HG02943 (cell line): ENCODE measurements around the gene TRAF7.
"Not testable (repeated sequence)": the region's sequence is repeated elsewhere in the genome, so short reads cannot be mapped to it uniquely, and the experiment has no call there.

ENCODE experiments used
- ATAC-seq: cut with Tn5 transposase; IDR thresholded peaks from one replicate; pipeline ENCODE4 v1.9.1; 2021; ENCODE audit warnings: mild to moderate bottlenecking, low read depth, moderate library complexity; ENCODE audit not compliant: unreplicated experiment

Gene TRAF7

DNA sequence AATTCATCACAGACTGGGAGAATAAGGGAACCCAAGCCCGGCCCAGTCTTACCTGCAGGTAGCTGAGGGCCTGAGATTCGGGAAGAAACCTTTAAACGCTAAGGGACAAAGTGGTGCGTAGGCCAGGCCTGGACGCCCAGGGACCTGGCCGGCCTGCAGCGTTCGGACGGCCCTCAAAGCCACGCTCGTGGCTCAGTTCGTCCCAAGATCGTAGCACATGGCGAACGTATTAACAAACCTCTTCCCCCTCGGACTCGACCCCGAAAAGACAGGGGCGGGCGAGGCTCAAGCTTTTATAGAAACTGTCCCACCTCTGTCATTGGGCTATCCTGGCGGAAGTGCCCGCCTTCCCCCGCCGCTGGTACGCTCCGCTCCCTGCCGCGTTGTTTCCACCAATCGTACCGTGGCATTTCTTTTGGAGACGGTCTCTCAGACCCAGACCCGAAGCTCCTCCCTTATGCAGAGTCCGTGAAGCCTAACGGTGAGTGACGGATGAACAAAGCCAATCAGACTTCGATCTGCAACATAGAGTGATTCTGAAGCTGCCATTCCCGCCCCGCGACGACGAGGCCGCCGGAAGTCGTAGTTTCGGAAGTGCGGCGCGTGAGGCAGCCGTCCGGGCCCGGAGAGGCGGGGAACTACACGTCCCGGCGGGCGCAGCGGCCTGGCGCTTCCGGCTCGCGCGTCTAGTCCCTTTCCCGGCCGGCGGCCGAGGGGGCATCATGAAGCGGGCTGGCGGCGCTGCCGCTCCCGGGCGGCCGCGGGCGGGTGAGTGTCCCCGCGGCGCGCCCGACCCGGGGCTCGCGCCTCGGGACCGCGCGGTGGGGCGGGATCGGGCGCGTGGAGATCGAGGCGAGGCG, at the start of gene TRAF7:
Gene TRAF7 (plus strand): TSS at position 692 of the 860 bp plus-strand sequence. CDS start 8,139 bp downstream, outside the sequence.
- ATAC-seq, result peak; percentile 81

DNA sequence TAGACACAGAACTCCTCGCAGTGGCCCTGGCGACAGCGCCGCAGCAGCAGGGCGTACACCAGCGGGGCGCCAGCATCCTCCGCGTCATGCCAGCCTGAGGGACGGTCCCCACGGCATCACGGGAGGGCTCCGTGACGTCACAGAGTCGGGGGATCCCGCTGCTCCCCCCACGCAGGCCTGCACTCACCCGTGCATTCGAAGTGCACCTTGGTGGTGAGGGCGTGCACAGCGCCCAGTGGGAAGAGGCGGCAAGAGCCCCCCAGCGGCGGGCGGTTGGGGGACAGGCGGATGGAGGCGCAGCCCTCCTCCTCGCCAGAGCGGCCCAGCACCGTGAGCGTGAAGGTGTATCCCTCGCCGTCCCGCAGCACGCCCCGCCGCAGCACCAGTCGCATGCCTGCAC, 49.4 kb upstream of the TRAF7 start:
- not testable (repeated sequence) for ATAC-seq

DNA sequence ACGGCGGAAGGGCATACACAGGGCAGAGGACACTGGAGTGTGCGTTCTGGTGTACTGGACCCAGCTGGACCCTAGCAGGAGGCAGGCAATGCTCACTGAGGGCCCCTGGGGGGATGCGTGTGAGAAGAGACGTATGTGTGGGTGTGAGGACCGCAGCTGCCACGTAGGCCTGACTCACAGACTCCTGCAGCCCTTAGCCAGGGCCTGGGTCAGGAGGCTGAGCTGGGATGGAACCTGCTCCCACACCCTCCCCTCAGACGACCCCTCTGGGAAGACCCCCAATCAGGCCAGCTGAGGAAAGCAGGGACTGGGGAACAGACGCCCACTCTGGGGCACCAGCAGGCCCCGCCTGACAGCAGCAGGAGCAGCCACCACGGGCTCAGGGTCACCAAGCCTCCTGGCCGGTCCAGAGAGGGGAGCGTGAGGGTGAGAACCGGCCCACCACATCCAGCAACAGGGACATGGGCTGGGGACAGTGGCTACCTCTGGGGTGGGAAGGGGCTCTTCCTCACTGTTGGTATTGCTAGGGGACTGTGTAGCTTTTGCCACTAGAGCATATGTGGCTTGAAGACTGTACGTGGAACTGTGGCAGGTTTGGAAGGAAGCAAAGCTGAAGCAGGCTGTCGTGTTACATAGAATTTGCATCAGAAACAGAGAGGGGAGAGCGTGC, 48.3 kb upstream of the TRAF7 start:
- not testable (repeated sequence) for ATAC-seq

DNA sequence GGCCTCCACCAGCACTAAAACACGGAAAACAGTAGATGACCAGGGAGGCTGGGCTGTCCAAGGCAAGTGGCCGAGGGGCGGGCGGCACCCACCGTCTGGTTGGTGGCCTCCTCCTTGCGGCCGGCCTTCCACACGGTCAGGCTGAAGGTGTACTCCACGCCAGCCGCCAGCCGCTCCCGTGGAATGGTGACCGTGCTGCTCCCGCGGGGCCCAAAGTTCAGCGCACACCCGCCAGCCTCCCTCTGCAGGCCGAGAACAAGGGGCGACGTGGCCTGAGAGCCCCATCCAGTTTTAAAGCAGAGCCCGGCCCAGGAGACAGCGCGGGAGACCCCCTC, 47.8 kb upstream of the TRAF7 start:
- not testable (repeated sequence) for ATAC-seq

DNA sequence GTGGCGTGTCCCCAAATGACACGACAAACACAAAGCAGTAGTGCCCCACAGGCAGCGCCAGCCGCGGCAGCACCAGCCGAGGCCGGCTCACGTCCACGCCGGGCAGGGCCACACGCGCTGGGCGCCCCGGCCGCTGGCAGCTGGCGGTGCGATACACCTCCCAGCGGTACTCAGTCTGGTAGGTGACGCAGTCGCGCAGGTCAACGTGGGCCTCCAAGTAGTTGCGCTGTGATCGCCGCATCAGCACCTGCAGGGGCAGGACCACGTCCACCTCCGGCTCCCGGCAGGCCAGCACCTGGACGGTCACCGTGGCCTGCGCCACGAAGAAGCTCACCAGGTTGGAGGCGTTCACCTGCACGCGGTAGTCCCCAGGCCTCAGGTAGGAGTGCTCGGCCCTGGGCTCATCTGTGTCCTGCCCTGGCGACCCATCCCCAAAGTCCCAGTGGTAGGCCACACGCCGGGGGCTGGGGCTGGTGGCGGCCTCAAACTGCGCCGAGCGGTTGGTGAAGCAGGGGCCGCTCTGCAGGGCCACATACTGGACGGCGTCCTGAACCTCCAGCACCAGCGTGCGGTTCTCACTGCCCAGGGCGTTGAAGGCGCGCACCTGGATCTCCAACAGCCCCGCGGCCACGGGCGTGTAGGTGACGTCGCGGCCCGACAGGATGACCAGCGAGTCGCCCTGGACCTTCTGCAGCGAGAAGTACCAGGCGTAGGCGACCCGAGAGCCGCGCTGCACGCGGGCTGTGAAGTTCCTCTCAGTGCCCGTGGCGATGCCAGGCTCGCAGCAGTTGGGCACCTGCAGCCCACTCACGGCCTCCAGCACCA, 46.9 kb upstream of the TRAF7 start:
- ATAC-seq, result not testable (repeated sequence)

DNA sequence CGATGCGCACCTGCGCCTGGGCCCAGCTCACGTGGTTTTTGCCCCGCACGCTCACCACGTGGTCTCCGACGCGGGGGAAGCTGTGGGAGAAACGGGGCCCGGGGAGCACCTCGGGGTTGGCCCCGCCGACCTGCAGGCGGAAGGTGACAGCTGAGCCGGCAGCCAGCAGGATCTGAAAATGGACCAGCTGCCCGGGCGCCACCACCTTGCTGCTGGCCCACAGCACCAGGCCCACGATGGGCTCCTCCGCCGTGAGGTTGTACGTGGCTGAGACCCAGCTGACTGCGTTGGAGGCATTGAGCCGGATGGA, 46.4 kb upstream of the TRAF7 start:
- ATAC-seq, result not testable (repeated sequence)

DNA sequence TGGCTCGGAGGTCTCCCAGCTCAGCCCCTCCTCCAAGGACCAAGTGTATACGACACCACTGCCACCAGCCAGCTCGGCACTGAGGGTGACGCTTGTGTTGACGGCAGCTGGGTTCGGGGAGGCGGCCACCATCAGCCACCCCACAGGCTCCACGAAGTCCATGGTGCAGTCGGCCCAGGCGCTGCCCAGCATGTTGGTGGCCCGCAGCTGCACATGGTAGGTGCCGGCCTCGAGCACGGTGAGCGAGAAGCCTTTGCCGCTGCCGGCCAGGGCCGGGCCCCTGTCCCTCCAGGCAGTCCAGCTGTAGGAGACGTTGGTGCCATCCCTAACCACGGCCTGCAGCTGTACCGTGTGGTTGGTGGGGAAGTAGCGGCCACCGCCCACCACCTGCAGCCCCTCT, 45.7 kb upstream of the TRAF7 start:
- not testable (repeated sequence) for ATAC-seq

DNA sequence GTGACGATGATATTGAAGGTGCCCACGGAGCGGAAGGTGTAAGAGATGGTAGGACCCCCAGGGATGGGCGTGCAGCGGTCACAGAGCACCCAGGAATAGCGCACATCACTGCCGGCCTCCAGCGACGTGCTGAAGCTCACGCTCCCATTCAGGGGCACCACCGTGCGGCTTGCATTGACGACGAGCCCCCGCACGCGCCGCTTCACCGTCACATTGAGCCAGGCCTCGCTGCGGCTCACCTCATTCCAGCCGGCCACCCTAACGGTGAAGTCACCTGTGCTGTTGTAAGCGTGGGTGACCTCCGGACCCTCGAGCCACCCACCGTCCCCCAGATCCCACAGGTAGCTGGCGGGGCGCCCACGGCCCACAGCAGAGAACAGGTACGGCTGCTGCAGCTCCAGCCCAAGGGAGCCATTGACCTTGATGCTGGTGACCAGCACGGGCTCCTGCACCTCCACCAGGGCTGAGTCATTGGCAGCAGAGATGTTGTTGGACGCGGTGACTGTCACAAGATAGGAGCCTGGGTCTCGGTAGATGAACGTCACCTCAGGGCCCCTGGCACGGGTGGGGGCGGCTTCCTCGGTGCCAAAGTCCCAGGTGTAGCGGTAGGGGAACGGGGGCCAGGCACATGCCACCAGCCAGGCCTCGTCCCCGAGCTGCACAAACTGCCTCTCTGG, 45.1 kb upstream of the TRAF7 start:
- ATAC-seq, result not testable (repeated sequence)

DNA sequence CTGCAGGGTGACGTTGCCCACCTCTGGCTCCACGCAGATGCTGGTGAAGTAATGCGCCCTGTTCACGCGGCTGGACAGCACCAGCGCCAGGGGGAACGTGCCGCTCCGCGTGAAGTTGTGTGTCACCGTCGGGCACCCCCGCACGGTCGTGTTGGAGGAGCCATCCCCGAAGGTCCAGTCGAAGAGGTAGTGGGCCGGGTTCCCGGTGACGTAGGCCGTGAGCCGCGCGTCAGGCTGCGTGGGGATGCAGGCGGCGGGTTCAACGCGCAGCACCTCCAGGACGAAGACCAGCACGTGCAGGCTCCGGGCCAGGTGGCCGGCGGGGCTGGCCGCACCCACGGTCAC, 44.6 kb upstream of the TRAF7 start:
- not testable (repeated sequence) for ATAC-seq

DNA sequence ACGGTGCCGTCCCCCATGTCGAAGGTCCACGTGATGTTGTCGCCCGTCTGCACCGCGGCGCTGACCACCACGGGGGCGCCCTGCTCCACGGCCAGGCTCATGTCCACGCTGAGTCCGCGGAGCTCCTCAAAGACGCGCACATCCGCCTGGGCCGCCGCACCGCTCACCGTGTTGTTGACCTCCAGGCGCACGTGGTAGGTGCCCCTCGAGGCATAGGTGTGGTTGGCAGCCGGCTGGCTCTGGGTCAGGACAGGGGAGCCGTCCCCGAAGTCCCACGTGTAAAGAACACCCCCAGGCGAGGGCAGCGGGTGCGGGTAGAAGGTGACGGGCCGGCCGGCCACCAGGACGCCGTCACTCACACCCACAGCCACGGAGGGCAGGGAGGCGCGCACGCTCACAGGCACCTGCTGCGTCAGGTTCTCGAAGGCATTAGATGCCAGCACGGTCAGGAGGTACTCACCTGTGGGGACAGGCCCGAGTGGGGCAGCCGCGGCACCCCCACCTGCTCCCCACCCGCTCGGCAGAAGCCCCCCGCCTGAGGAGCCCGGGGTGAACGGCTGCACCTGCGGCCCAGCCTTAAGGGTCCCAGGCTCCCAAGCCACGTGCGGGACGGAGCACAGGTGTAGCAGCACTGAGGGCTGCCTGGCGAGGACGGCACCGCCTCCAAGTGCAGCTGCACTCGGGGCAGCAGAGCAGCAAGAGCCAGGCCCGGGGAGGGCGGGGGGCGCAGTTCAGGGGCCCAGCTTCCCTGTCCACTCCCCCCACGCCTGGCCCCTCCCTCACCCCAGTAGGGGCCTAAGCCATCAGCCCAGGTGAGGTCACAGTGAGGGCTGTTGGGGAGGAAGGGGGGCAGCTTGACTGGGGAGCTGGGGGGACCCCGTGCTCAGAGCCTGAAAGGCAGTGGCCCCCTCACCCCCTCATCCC, 43.9 kb upstream of the TRAF7 start:
- not testable (repeated sequence) for ATAC-seq

DNA sequence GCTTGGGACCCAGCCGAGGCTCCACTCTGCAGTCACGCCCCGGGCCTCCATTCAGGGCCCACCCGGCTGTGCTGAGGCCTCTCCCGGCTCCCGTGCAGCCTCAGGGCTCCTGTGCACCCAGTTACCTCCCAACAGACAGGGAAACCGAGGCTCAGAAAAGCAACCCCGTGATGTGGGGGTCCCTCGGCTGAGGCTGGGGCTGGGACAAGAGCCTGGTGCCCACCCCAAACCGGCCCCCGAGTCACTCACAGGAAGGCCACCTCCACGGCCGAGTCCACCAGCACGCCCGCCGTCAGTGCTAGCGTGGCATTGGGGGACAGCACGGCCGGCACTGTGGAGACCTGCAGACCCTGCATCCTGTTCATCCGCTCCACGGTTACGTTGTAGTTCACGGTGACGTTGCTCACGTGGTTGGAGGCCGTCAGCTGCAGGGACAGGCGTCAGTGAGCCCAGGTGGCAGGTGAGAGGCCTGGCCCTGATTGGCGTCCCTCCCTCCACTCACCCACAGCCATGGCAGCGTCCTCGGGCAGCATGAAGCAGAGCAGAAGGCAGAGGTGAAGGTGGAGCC, 43.0 kb upstream of the TRAF7 start:
- ATAC-seq, result not testable (repeated sequence)

DNA sequence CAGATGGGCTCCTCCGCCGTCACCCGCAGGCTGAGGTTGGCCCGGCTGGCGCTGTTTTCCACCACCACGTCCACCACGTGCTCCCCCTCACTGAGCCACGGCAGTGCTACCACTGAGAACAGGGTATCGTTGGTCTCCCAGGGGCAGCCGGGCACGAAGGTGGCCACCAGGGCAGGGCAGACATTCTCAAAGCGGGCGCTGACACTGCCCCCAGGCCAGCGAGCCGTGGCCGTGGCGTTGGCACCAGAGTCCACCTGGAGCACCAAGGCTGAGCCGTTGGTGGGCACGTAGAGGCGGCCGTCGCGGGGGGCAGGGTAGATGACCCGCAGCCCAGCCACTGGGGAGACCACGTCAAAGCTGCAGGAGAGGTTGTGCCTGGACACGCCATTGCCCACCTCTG, 41.4 kb upstream of the TRAF7 start:
- not testable (repeated sequence) for ATAC-seq

DNA sequence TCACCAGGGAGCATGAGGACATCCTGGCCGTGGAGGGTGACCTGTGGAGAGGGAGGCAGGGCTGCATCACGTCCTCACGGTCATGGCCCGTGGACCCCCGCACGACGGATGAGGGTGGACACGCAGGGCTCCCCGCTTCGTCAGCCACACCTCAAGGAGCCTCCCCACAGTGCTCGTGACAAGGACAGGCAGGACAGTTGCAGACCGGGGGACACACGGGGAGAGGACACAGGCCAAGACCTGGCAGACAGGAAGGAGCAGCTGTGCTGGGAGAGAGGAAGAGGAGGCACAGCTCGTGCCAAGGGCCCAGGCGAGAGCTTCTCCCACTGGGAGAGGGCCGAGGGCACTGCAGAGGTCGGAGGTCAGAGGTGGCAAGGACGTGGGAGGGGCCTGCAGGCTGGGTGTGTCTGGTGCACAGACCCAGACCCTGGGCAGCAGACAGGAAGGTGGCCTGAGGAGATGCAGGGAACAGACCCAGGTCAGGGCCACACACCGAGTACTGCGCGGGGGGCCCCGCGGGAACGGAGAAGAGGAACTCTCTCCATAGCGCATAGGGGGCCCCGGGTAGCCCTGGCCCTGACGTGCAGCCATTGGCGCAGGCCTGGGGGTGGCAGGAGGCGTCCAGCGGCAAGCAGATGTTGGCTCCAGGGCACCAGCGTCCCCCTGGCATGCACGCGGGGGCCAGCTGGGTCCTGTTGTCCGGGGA, 40.5 kb upstream of the TRAF7 start:
- not testable (repeated sequence) for ATAC-seq

DNA sequence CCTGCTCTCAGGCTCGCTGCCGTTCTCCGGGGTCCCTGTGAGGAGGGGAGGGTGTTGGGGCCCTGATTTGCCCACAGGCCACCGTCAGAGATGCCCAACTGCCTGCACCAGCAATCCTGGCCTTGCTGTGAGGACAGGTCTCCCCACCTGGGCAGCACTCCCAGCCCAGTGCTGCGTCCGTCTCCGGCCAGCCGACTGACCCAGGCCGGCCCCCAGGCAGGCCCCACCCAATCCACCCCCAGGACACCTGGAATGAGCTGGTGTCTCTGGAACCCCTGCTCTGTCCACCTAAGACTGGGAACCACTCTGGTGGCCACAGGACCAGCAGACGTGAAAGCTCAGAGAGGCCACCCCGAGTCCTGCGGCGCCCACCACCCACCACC, 40.0 kb upstream of the TRAF7 start:
- ATAC-seq, result no peak

DNA sequence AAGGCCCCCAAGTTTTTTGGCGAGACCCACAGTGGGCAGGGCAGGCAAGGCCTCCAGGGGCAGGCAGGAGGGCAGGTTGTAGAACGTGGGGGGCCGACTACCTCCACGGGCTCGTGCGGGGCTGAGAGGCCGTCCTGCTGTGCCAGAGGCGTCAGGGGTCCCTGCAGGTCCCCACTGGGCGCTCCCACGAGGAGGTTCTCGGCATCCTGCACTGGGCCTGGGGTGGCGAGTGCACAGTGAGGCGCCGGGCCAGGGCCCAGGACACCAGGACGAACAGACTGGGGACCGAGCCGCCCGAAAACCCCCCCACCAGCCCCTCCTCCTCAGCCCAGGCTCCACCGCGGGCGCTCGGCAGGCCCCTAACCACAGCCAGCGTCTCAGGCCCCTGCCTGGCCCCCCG, 39.2 kb upstream of the TRAF7 start:
- not testable (repeated sequence) for ATAC-seq

DNA sequence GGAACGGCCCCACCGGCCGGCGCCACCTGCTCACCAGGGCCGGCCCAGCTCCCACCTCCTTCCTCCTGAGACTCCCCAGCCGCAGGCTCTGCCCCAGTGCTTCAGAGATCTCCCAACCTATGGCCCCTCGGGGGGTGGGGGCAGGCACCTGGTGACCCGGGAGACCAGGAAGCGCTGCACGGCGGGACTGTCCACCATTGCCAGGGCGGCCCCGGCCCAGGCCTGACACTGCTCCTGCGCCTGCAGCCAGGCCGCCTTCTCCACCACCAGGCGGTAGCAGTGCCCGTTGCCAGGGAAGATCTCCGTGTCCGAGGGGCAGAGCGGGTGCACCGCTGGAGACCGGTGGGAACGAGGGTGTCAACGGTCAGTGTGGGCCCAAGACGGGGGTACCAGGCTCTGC, 38.2 kb upstream of the TRAF7 start:
- ATAC-seq, result not testable (repeated sequence)

DNA sequence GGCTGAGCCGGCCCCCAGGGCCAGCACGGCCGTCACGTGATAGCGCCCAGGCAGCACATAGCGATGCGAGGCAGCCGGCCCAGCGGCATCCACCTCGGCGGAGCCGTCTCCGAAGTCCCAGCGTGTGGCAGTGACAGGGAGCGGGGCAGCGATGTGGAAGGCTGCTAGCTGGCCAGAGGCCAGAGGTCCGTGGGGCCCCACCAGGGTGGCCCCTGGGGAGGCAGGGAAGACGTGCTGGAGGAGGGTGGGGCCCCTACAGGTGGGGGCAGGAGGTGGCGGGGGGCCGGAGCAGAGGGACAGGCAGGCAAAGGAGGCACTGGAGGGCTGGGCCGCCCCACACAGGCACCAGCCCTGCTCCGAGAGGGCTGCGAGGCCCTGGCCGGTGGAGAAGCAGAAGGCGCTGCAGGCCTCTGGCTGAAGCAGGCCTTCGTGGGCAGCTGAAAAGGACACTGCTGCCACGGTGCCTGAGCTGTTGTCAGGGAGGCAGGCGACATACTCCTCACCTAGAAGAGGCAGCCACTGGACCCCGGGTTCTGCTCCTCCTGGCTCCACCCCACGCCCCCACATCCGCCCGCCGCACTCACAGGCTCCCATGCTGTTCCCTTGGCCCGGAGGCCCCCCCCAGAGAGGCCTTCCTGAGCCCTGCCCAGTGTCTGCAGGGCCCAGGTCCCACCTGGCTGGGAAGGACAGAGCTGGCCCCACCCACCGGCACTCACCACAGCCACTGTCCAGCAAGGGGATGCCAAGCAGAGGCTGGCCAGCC, 37.4 kb upstream of the TRAF7 start:
- ATAC-seq, result not testable (repeated sequence)

DNA sequence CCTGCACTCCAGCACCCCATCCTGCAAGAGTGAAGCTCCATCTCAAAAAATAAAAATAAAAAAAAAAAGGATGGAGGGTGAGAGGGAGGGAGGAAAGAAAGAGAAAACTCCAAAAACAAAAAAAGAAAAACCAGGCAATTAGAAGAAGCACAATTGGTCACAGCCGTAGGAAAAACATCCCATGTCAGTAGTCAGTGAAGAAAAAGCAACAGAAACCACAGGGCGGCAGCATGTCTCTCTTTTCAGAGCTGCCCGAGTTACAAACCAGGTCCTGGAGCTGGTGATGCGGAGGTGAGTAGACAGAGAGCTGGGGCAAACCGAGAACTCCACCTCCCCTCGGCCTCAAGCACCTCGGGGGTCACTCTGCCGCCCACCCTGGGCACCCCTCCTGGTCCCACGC, 34.3 kb upstream of the TRAF7 start:
- ATAC-seq, result not testable (repeated sequence)
